Stomach smooth muscle (tissue), 2 donors: ENCODE data around the gene TUBA4A.

Experiments used
- H3K27ac ChIP-seq: one replicate; pipeline ENCODE4 v1.7.0; 2013; ENCODE audit warnings: mild to moderate bottlenecking, low read length, inconsistent platforms
- H3K27me3 ChIP-seq, 2 donors: one replicate each; pipeline ENCODE4 v1.7.0; 2013; ENCODE audit warnings: low read length in 2 of 2; ENCODE audit not compliant: insufficient read depth in 2 of 2, control insufficient read depth in 1 of 2
- H3K36me3 ChIP-seq, 2 donors: one replicate each; pipeline ENCODE4 v1.7.0; 2013; ENCODE audit warnings: low read length in 2 of 2; ENCODE audit not compliant: control insufficient read depth in 2 of 2, insufficient read depth in 2 of 2
- H3K4me1 ChIP-seq: one replicate; pipeline ENCODE4 v1.7.0; 2013; ENCODE audit warnings: low read length; ENCODE audit not compliant: control insufficient read depth, insufficient read depth
- H3K4me3 ChIP-seq, 2 donors: one replicate each; pipeline ENCODE4 v1.7.0; 2013; ENCODE audit warnings: low read length in 2 of 2
- H3K9ac ChIP-seq, 2 donors: one replicate each; pipeline ENCODE4 v1.7.0; 2013; ENCODE audit warnings: low read length in 2 of 2, mild to moderate bottlenecking in 1 of 2
- H3K9me3 ChIP-seq, 2 donors: one replicate each; pipeline ENCODE4 v1.7.0; 2013; ENCODE audit warnings: low read length in 2 of 2; ENCODE audit not compliant: control insufficient read depth in 2 of 2
- donor health status: healthy.
- donor health status: Pancreatic carcinoma.

Gene TUBA4A

DNA sequence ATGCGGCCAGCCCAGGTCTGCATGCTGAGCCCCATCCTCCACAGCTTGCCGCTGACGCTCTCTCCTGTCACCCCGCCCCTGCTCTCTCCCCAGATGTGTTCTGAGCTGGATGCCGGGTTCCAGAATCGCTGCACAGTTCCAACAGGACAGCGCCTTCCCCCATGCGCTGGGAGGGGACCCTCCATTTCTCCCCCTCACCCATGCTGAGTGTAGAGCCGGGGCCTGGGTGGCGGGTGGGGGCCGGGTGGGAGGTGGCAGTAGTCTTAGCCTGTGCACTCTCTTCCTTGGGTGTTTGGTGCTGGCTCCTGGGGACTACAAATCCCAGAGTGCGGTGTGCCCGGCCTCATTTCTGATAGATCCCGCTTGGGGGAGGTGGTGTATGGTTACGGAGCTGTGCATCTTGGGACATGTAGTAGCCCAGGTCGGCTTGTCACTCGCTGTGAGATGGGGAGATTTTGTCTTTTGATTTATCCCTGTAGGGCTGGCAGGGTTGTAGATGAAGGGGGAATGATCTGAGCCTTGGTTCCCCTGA lies 32.2 kb upstream of the TUBA4A start:
- H3K9ac ChIP-seq, result no peak overlapping the region
- no peak overlapping the region for H3K27ac ChIP-seq
- peaks cover 35% of the 10 kb centered on the region for H3K4me1 ChIP-seq
- H3K9me3 ChIP-seq, result no peaks in the 10 kb centered on the region
- H3K4me3 ChIP-seq, result no peak overlapping the region
- H3K36me3 ChIP-seq, result peaks cover 42 to 43% of the 10 kb centered on the region in 2 donors
- no peaks in the 10 kb centered on the region for H3K27me3 ChIP-seq

- Histone ChIP-seq H3K36me3 (peaks cover 46 to 48% of the 10 kb centered on the region in 2 donors), H3K27ac (no peak overlapping the region), H3K4me3 (no peak overlapping the region), H3K9me3 (no peaks in the 10 kb centered on the region), H3K27me3 (no peaks in the 10 kb centered on the region), H3K9ac (no peak overlapping the region), H3K4me1 (peaks cover 41% of the 10 kb centered on the region)
Observed at GRCh38 chr2:219285373-219285735, 31.6 kb upstream of the TUBA4A start.

- H3K27ac ChIP-seq, result no peak overlapping the region
- peaks cover 46 to 48% of the 10 kb centered on the region in 2 donors for H3K36me3 ChIP-seq
- no peak overlapping the region for H3K4me3 ChIP-seq
- peaks cover 42% of the 10 kb centered on the region for H3K4me1 ChIP-seq
- no peaks in the 10 kb centered on the region for H3K9me3 ChIP-seq
- no peak overlapping the region for H3K9ac ChIP-seq
- H3K27me3 ChIP-seq, result no peaks in the 10 kb centered on the region
Observed at GRCh38 chr2:219284501-219285372, 31.0 kb upstream of the TUBA4A start.

DNA sequence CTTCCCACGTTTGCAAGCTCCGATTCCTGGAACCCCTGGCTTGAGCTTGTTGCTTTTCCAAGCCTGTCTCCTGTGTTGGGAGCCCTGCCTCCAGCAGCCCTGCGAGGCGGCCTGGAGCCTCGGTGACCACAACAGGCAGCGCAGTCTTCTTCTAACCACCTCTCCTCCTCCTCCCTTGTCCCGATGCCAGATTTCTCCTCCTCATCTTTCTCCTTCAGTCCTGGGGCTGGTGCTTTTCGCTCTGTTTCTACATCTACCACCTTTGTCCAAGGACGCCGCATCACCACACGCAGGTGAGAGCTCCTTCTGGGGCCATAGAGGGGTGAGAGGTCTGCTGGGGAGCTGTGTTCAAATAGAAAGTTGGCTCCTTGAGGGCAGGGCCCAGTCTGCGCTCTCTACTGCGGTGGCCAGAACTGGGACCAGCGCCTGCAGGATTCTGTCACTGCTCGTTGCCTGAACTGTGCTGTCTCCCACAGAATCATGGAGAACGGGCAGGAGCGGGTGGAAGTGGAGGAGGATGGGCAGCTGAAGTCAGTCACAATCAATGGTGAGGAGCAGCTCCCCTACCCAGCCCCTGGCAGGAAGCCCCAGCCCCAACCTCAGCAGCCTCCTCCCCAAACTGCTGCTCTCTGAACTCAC lies 29.3 kb upstream of the TUBA4A start:
- H3K36me3 ChIP-seq, result peaks cover 46 to 48% of the 10 kb centered on the region in 2 donors
- H3K9me3 ChIP-seq, result no peaks in the 10 kb centered on the region
- no peak overlapping the region for H3K4me3 ChIP-seq
- H3K27me3 ChIP-seq, result no peaks in the 10 kb centered on the region
- peak overlapping the region in 1 of 2 donors; percentile 21 for H3K9ac ChIP-seq
- no peak overlapping the region for H3K27ac ChIP-seq
- peaks cover 46% of the 10 kb centered on the region for H3K4me1 ChIP-seq

GRCh38 chr2:219282375-219282774 lies 28.7 kb upstream of the TUBA4A start:
- no peaks in the 10 kb centered on the region for H3K9me3 ChIP-seq
- no peak overlapping the region for H3K9ac ChIP-seq
- H3K27ac ChIP-seq, result no peak overlapping the region
- H3K27me3 ChIP-seq, result no peaks in the 10 kb centered on the region
- H3K4me3 ChIP-seq, result no peak overlapping the region
- peaks cover 53% of the 10 kb centered on the region for H3K4me1 ChIP-seq
- H3K36me3 ChIP-seq, result peaks cover 46 to 48% of the 10 kb centered on the region in 2 donors

DNA sequence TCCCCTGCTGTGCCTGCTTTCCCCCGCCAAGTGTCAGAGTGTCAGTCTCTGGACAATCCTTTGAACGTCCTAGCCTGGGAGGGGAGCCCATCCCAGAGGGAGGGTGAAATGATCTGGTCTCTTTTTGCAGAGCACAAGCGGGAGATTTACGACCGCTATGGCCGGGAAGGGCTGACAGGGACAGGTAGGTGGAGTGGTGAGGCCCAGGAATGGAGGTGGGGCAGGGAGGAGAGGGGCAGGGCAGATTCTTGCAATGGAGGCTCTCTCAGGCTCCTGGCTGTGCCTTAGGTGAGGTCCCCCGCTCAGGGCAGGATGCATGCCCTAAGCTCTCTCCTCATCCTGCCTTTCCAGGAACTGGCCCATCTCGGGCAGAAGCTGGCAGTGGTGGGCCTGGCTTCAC lies 27.9 kb upstream of the TUBA4A start:
- Histone ChIP-seq H3K27me3 (no peaks in the 10 kb centered on the region), H3K4me1 (peaks cover 53% of the 10 kb centered on the region), H3K36me3 (peaks cover 46% of the 10 kb centered on the region in 2 donors), H3K4me3 (no peak overlapping the region), H3K9me3 (no peaks in the 10 kb centered on the region), H3K9ac (peak overlapping the region in 1 of 2 donors; percentile 47), H3K27ac (no peak overlapping the region)

DNA sequence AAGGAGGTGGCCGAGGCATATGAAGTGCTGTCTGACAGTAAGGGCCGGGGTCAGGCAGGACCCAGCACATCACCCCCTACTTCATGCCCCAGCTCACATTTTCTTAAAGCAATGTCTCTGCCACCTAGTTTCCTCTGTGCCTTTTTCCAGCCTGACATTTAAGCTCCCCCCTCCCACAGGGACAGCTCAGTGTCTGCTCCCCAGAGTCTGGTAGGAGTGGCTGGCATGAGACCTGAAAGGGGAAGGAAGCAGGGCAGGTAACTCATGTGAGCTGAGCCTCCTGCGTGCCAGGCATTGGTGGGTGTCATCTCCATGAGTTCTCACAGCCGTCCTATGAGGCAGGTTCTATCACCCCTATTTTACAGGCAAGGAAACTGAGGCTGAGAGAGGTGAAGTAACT lies 26.9 kb upstream of the TUBA4A start:
- Histone ChIP-seq H3K27ac (peak overlapping the region; percentile 95), H3K9me3 (no peaks in the 10 kb centered on the region), H3K4me3 (no peak overlapping the region), H3K27me3 (no peaks in the 10 kb centered on the region), H3K9ac (peak overlapping the region; percentile 9 to 42), H3K36me3 (peaks cover 45 to 46% of the 10 kb centered on the region in 2 donors), H3K4me1 (peaks cover 51% of the 10 kb centered on the region)

DNA sequence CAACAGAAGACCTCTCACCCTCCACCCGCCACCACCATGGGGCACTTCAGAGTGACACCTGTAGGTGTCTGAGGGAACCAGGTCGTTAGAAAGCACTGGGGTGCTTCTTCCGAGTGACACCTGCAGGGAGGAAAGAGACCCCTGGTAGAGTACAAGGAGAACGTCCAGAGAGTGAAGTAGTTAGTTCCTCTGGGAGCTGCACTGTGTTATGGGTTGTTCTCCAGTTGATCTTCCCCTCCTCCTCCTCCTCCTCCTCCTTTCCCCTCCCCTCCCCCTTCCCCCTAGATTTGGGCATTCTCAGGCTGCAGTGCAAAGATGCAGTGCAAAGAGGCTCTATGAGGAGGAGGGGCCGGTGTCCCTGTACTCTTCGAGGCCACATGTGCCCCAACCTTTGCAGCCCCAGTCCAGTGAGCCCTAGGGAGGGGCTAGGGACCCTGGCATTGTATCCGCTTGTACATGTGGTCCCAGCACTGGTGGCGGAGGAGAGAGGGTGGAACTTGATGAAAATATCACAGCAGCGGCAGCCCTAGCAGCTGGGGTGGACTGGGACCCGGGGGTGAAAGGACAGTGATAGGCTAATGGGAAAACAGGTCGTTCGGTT lies 26.3 kb upstream of the TUBA4A start:
- no peaks in the 10 kb centered on the region for H3K27me3 ChIP-seq
- H3K4me1 ChIP-seq, result peaks cover 47% of the 10 kb centered on the region
- peak overlapping the region; percentile 90 to 94 for H3K9ac ChIP-seq
- H3K4me3 ChIP-seq, result peak overlapping the region; percentile 90 to 93
- no peaks in the 10 kb centered on the region for H3K9me3 ChIP-seq
- H3K27ac ChIP-seq, result peak overlapping the region; percentile 95
- peaks cover 43% of the 10 kb centered on the region in 2 donors for H3K36me3 ChIP-seq

DNA sequence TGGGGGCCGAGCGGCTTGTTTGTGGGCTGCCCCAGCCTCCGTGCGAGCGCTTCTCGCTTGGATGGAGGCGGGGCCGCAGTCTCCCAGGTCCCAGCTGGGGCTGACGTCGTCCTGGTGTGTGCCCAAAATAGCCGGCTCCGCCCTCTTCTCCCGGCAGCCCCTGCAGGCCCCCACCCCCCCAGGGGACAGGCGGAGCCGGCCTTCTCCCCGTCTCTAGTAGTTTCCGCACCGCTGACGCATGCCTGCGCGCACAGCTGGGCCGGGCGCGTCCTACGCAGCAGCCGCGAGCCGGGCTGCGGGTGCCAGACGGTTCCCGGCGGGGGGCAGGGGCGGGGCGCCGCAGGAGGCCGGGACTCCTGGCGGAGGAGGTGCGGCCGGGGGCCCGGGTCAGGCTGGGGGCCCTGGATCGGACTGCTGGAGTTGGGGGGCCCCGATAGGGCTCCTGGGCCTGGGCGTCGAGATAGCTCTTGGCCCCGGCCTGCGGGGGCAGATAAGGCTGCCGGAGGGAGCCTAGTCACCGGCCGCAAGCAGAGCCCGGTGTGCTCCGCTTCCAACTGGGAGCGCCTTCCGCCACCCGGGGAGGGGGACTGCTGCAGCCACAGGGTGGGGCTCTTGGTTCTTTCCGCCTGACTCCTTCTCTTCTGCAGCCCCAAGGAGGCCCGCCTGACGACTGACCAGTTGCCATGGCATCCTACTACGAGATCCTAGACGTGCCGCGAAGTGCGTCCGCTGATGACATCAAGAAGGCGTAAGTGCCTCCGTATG lies 25.6 kb upstream of the TUBA4A start, which contains the start of gene DNAJB2:
DNAJB2 (plus strand) TSS at position 216 of the 765 bp plus-strand sequence; CDS start at position 684, 468 bp downstream.
- Histone ChIP-seq H3K4me1 (peaks cover 49% of the 10 kb centered on the region), H3K4me3 (peak within 1 kb of the TSS; percentile 90 to 93), H3K27me3 (no peaks in the 10 kb centered on the region)

DNA sequence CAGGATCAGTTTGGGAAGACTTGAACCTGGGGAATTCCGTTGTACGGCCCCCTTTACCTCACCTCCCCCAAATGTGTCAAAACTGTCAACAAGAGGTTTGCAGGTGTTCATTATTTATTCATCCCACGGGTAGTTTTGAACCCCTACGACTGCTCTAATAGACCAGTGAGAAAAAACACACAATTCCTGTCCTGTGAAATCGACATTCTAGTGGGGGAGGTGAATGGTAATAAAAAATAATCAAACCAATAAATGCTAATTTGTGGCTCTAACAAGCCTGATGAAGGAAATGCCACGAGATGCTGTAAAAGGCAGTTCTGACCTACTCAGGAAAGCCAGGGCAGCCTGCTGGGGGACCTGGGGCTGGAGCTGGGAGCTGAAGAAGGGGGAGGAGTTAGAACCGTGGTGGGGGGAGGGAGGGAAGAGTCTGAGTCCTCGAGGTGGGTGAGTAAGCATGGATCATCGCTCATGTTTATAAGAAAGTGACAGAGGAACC lies 25.0 kb upstream of the TUBA4A start:
- peak overlapping the region; percentile 52 to 75 for H3K9ac ChIP-seq
- no peaks in the 10 kb centered on the region for H3K9me3 ChIP-seq
- peaks cover 30 to 32% of the 10 kb centered on the region in 2 donors for H3K36me3 ChIP-seq
- peak overlapping the region; percentile 21 to 66 for H3K4me3 ChIP-seq
- H3K27ac ChIP-seq, result peak overlapping the region; percentile 95
- H3K4me1 ChIP-seq, result peaks cover 55% of the 10 kb centered on the region
- H3K27me3 ChIP-seq, result no peaks in the 10 kb centered on the region

More for the DNA sequence above, 25.6 kb upstream of the TUBA4A start, which contains the start of gene DNAJB2:
- Histone ChIP-seq H3K27ac (peak within 1 kb of the TSS; percentile 95), H3K9ac (peak within 1 kb of the TSS; percentile 90 to 94), H3K36me3 (peaks cover 36 to 38% of the 10 kb centered on the region in 2 donors), H3K9me3 (no peaks in the 10 kb centered on the region)
